GM12878 (cell line): ENCODE results near the gene ANO1. TPM values are rescaled to one million over a fixed set of nuclear protein-coding genes. Genes with fewer than 3 reads are reported as not detected.

Experiments
- ATAC-seq: fragments of 200-7000 bp; cut with Tn5 transposase; 3 replicates; pipeline ENCODE4 v1.9.1; 2020; ENCODE audit warnings: mild to moderate bottlenecking, moderate library complexity
- BruUV-seq: library from RNA; stranded (reverse); fragments of 400-500 nt; replicated peaks from 2 replicates; lab custom pipeline; 2021; lab: Mats Ljungman, UMichigan
- CTCF ChIA-PET: fragments of 300-600 bp; sonication (Branson Sonifier 250); formaldehyde crosslinking; extraction: SDS; loops from one replicate; lab custom pipeline; 2021; ENCODE audit warnings: inconsistent platforms; lab: Yijun Ruan, JAX
- POLR2A ChIA-PET: fragments of 350-600 bp; formaldehyde crosslinking; extraction: SDS; loops from one replicate; lab custom pipeline; 2021; ENCODE audit warnings: inconsistent platforms; lab: Charles Lee
- RAD21 ChIA-PET: fragments of 300-600 bp; sonication (Branson Sonifier 250); formaldehyde crosslinking; loops from one replicate; lab custom pipeline; 2023; ENCODE audit warnings: antibody characterized with exemption; ENCODE audit not compliant: unreplicated experiment; lab: Charles Lee
- SMC1A ChIA-PET: fragments of 300-600 bp; sonication (Branson Sonifier 250); formaldehyde crosslinking; loops from one replicate; lab custom pipeline; 2023; ENCODE audit not compliant: unreplicated experiment, uncharacterized antibody; lab: Charles Lee
- DNase-seq: peaks from one replicate; pipeline ENCODE4 v3.0.0-alpha.2; 2011; ENCODE audit warnings: low read depth, low spot score
- FAIRE-seq: peaks from 3 replicates; lab custom pipeline; 2011; peaks lifted over from hg19 to GRCh38; lab: Jason Lieb, UNC
- H2AFZ ChIP-seq: 2 replicates; pipeline ENCODE4 v1.6.0; 2011; ENCODE audit warnings: low read depth, low read length, control low read depth; ENCODE audit not compliant: control insufficient read depth
- H3K27ac ChIP-seq: 2 replicates; pipeline ENCODE4 v1.5.1; 2011; ENCODE audit warnings: control low read depth; ENCODE audit not compliant: control insufficient read depth, insufficient read depth
- H3K27me3 ChIP-seq, 2 experiments: replicated peaks in 1 of 2; 2 replicates each; pipeline versions ENCODE4 v1.6.0 to v1.6.1; 2011; ENCODE audit warnings: low read length in 1 of 2; ENCODE audit not compliant: control insufficient read depth in 2 of 2, insufficient read depth in 2 of 2
- H3K36me3 ChIP-seq, 2 experiments: 2 replicates each; pipeline ENCODE4 v1.5.1; 2011; ENCODE audit warnings: low read length in 1 of 2; ENCODE audit not compliant: control insufficient read depth in 2 of 2, insufficient read depth in 2 of 2
- H3K4me1 ChIP-seq: 2 replicates; pipeline ENCODE4 v1.6.1; 2011; ENCODE audit warnings: mild to moderate bottlenecking, low read length, moderate library complexity, mixed read lengths; ENCODE audit not compliant: control insufficient read depth, insufficient read depth
- H3K4me2 ChIP-seq: 2 replicates; pipeline ENCODE4 v1.6.0; 2011; ENCODE audit warnings: control low read depth; ENCODE audit not compliant: control insufficient read depth, insufficient read depth
- H3K4me3 ChIP-seq: fragments of 200-600 bp; sonication (generic); 2 replicates; pipeline ENCODE4 v1.5.1; 2016
- H3K79me2 ChIP-seq: 2 replicates; pipeline ENCODE4 v1.6.0; 2011; ENCODE audit warnings: low read length; ENCODE audit not compliant: control insufficient read depth, insufficient read depth
- H3K9ac ChIP-seq: 2 replicates; pipeline ENCODE4 v1.8.0; 2011; ENCODE audit warnings: low read length, control low read depth, mixed read lengths; ENCODE audit not compliant: control insufficient read depth, insufficient read depth
- H3K9me3 ChIP-seq: replicated peaks from 3 replicates; pipeline ENCODE4 v1.5.1; 2011; ENCODE audit warnings: mild to moderate bottlenecking, low read length; ENCODE audit not compliant: control insufficient read depth, insufficient read depth
- H4K20me1 ChIP-seq: 2 replicates; pipeline ENCODE4 v1.6.0; 2011; ENCODE audit not compliant: control insufficient read depth, insufficient read depth
- ATF7 ChIP-seq: fragments of 450-650 bp; IDR thresholded peaks from 2 replicates; pipeline ENCODE4 v1.6.1; 2016; ENCODE audit warnings: low read depth, mild to moderate bottlenecking
- ELK1 ChIP-seq: IDR thresholded peaks from 2 replicates; pipeline ENCODE4 v1.6.1; 2012; ENCODE audit warnings: low read depth, low read length, improper control_type of control experiment
- ESRRA ChIP-seq: IDR thresholded peaks from 2 replicates; pipeline ENCODE4 v1.6.1; 2012; ENCODE audit warnings: mild to moderate bottlenecking, low read length, improper control_type of control experiment
- GATAD2B ChIP-seq: fragments of 450-650 bp; conservative IDR thresholded peaks from 2 replicates; pipeline ENCODE4 v1.6.1; 2017; ENCODE audit warnings: low read depth, mild to moderate bottlenecking, moderate library complexity
- HDGF ChIP-seq: fragments of 450-650 bp; IDR thresholded peaks from 2 replicates; pipeline ENCODE4 v1.6.1; 2016; ENCODE audit warnings: antibody characterized with exemption
- IKZF1 ChIP-seq: fragments of 450-650 bp; conservative IDR thresholded peaks from 2 replicates; pipeline ENCODE4 v1.6.1; 2017; ENCODE audit warnings: antibody characterized with exemption, mild to moderate bottlenecking
- JUNB ChIP-seq: IDR thresholded peaks from 2 replicates; pipeline ENCODE4 v1.6.1; 2016; ENCODE audit warnings: antibody characterized with exemption, mild to moderate bottlenecking
- PML ChIP-seq: IDR thresholded peaks from 2 replicates; pipeline ENCODE4 v1.6.1; 2012; ENCODE audit warnings: low read length, inconsistent platforms
- SP1 ChIP-seq: IDR thresholded peaks from one replicate; pipeline ENCODE4 v1.6.1; 2011; ENCODE audit warnings: low read depth, low read length
- STAT1 ChIP-seq: fragments of 450-650 bp; conservative IDR thresholded peaks from 2 replicates; pipeline ENCODE4 v1.6.1; 2014; ENCODE audit warnings: antibody characterized with exemption, mild to moderate bottlenecking
- TARDBP ChIP-seq: IDR thresholded peaks from 2 replicates; pipeline ENCODE4 v1.6.1; 2016; ENCODE audit warnings: borderline replicate concordance
- WGBS: methylation state at CpG from one replicate; pipeline ENCODE4 v1.1.6; 2016; ENCODE audit warnings: low lambda C conversion rate; ENCODE audit not compliant: insufficient replicate concordance, insufficient coverage; ENCODE audit errors: missing lambda C conversion rate; 5-methylcytosine and 5-hydroxymethylcytosine counted together
- in situ Hi-C: fragments of 300-500 bp; cut with MboI; formaldehyde crosslinking; loops from 9 replicates; pipeline ENCODE4 v1.14.3; 2018; ENCODE audit warnings: mixed read lengths
- intact Hi-C: fragments of 100-400 bp; cut with micrococcal nuclease; formaldehyde crosslinking; loops from one replicate; pipeline ENCODE4 v1.14.2; 2022; ENCODE audit not compliant: unreplicated experiment
- polyA plus RNA-seq, 11 experiments: library from polyadenylated mRNA; depleted of rRNA in 4 of 11; unstranded in 6 of 11; stranded (reverse) in 5 of 11; fragments of >200 nt; fragmentation: Nextera tagmentation in 4 of 11; fragmentation: Illumina TruSeq in 1 of 11; extraction: Ambion mirVana in 4 of 11; extraction: Trizol in 1 of 11; gene quantifications; 1 replicate in 1 of 11; 2 replicates in 10 of 11; pipeline versions ENCODE4 v1.2.1 to v1.2.3, GENCODE V29; 2011 to 2016; ENCODE audit warnings: inconsistent platforms in 2 of 11, missing spikeins in 2 of 11, low read depth in 1 of 11
- total RNA-seq, 4 experiments: library from RNA; depleted of rRNA in 3 of 4; stranded (reverse); fragments of >200 nt in 3 of 4; fragmentation: Illumina TruSeq in 1 of 4; extraction: Trizol in 1 of 4; gene quantifications; 2 replicates each; pipeline versions ENCODE4 v1.2.1 to v1.2.3, GENCODE V29; 2013 to 2021
- TF ChIP-seq, protein P1 (sequence below): IDR thresholded peaks from 2 replicates; pipeline ENCODE4 v1.6.1; 2012; ENCODE audit warnings: low read length, inconsistent platforms
- TF ChIP-seq, protein P2 (sequence below): fragments of 450-650 bp; IDR thresholded peaks from 2 replicates; pipeline ENCODE4 v1.6.1; 2017; ENCODE audit warnings: low read depth, mild to moderate bottlenecking, moderate library complexity

Gene ANO1
- total and polyA plus RNA-seq, 10 of the 15 experiments (the other 5 are each of a cell fraction or from before 2014, with no cell fraction given), result 0.01 to 0.38 (median 0.06) TPM; not detected in 7

GRCh38 chr11:70229737-70230136, 151.6 kb downstream of the ANO1 start:
- FAIRE-seq, result no peak
- 34% methylated on average over 10 of the region's 10 CpGs for WGBS
- TF ChIP-seq GATAD2B, result no peak
- no peak for TF ChIP-seq IKZF1
- TF ChIP-seq ELK1, result no peak

DNA sequence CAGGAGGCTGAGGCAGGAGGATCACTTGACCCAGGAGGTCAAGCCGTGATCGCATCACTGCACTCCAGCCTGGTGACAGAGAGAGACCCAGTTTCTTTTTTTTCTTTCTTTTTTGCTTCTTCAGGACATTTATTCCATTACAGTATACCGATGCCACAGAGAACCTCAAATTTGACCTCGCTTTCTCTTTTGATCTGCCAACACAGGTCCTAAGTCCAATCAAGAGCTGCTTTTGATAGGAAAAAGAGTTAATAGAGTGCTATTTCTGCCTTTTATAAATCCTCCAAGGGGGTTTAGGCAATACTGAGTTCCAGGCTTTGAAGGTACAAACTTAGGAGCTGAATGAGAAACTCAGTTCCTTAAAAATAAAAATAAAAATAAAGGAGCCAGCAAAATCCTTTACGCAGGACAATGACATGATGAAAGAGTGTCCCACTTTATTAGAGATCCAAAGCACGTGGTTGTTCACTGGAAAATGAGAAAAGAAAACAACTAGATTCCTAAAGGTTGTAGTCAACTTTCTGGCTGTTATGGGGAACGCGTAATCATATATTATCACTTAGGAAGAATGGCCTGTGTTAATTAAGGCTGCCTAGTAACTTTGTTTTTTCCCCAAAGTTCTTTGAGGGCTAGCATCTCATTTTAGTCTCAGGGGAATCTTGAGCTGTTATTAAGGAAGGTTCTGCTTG, 152.2 kb downstream of the ANO1 start:
- peaks cover 0 to 5% of the 10 kb centered on the region in 2 experiments; a peak in 3 of 4 replicates for H3K27me3 ChIP-seq
- DNase-seq, result no peak
- H2AFZ ChIP-seq, result no peak overlapping the region
- ChIA-PET CTCF (interaction anchor here (0.9 to 2.6 kb wide), 2 partner anchors 32 to 241 kb away, joined by 3 to 9 read pairs; no protein-coding TSS in a partner anchor), POLR2A (no interaction called here), RAD21 (no interaction called here), SMC1A (interaction anchor here (0.9 kb wide), 1 partner anchor 34 kb away, joined by 3 read pairs; no protein-coding TSS in a partner anchor)
- peaks cover 2% of the 10 kb centered on the region; the same call in 1 of the 2 replicates for H3K4me1 ChIP-seq
- no peaks in the 10 kb centered on the region for H3K79me2 ChIP-seq
- H3K27ac ChIP-seq, result no peak overlapping the region
- H3K36me3 ChIP-seq, result no peaks in the 10 kb centered on the region
- BruUV-seq, result no TSS peak
- no peak overlapping the region for H3K4me3 ChIP-seq
- H4K20me1 ChIP-seq, result no peaks in the 10 kb centered on the region
- no peak overlapping the region for H3K9ac ChIP-seq
- H3K9me3 ChIP-seq, result no peaks in the 10 kb centered on the region; the same call in 2 of the 3 replicates
- in situ Hi-C loops (no loop called here), intact Hi-C loops (no loop called here)
- no peak overlapping the region for H3K4me2 ChIP-seq
- no peak for FAIRE-seq
- no peak for ATAC-seq
- WGBS, result 60% methylated on average over 8 of the region's 8 CpGs
- TF ChIP-seq, protein P1, sequence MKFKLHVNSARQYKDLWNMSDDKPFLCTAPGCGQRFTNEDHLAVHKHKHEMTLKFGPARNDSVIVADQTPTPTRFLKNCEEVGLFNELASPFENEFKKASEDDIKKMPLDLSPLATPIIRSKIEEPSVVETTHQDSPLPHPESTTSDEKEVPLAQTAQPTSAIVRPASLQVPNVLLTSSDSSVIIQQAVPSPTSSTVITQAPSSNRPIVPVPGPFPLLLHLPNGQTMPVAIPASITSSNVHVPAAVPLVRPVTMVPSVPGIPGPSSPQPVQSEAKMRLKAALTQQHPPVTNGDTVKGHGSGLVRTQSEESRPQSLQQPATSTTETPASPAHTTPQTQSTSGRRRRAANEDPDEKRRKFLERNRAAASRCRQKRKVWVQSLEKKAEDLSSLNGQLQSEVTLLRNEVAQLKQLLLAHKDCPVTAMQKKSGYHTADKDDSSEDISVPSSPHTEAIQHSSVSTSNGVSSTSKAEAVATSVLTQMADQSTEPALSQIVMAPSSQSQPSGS, result no peak
- TF ChIP-seq PML, result no peak
- no peak for TF ChIP-seq SP1
- no peak for TF ChIP-seq ESRRA
- no peak for TF ChIP-seq ATF7
- TF ChIP-seq STAT1, result no peak
- no peak for TF ChIP-seq TARDBP
- no peak for TF ChIP-seq JUNB
- TF ChIP-seq, protein P2, sequence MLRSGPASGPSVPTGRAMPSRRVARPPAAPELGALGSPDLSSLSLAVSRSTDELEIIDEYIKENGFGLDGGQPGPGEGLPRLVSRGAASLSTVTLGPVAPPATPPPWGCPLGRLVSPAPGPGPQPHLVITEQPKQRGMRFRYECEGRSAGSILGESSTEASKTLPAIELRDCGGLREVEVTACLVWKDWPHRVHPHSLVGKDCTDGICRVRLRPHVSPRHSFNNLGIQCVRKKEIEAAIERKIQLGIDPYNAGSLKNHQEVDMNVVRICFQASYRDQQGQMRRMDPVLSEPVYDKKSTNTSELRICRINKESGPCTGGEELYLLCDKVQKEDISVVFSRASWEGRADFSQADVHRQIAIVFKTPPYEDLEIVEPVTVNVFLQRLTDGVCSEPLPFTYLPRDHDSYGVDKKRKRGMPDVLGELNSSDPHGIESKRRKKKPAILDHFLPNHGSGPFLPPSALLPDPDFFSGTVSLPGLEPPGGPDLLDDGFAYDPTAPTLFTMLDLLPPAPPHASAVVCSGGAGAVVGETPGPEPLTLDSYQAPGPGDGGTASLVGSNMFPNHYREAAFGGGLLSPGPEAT, result no peak
- TF ChIP-seq HDGF, result no peak

More at GRCh38 chr11:70229737-70230136, 151.6 kb downstream of the ANO1 start:
- H3K4me3 ChIP-seq, result no peak overlapping the region
- H3K36me3 ChIP-seq, result no peaks in the 10 kb centered on the region
- intact Hi-C loops, result no loop called here
- H3K4me2 ChIP-seq, result no peak overlapping the region
- no peak overlapping the region for H3K9ac ChIP-seq
- H2AFZ ChIP-seq, result no peak overlapping the region
- ChIA-PET RAD21 (no interaction called here), SMC1A (interaction anchor here (0.9 kb wide), 1 partner anchor 33 kb away, joined by 3 read pairs; no protein-coding TSS in a partner anchor), POLR2A (no interaction called here), CTCF (interaction anchor here (2.6 kb wide), 1 partner anchor 242 kb away, joined by 9 read pairs; no protein-coding TSS in a partner anchor)
- no peak overlapping the region for H3K27ac ChIP-seq
- BruUV-seq, result no TSS peak
- H3K4me1 ChIP-seq, result peaks cover 2% of the 10 kb centered on the region; the same call in 1 of the 2 replicates
- no peaks in the 10 kb centered on the region for H4K20me1 ChIP-seq
- DNase-seq (no peak), ATAC-seq (no peak)
- peaks cover 0 to 5% of the 10 kb centered on the region in 2 experiments; a peak in 3 of 4 replicates for H3K27me3 ChIP-seq
- in situ Hi-C loops, result no loop called here
- H3K9me3 ChIP-seq, result no peaks in the 10 kb centered on the region; the same call in 2 of the 3 replicates
- H3K79me2 ChIP-seq, result no peaks in the 10 kb centered on the region
